Chondrocyte (in vitro differentiated cells): ENCODE data around the gene OSTM1. TPM values are rescaled to one million over a fixed set of nuclear protein-coding genes. Genes with fewer than 3 reads are reported as not detected.

ENCODE experiments used
- DNase-seq: peaks from one replicate; pipeline ENCODE4 v3.0.0; 2021; ENCODE audit warnings: mixed read lengths, low spot score
- H3K27ac Mint-ChIP-seq: one replicate; pipeline ENCODE4 v1.8.0; 2021; ENCODE audit warnings: mild to moderate bottlenecking, moderate library complexity, mixed read lengths; ENCODE audit not compliant: unreplicated experiment
- H3K27me3 Mint-ChIP-seq: 2 replicates; pipeline ENCODE4 v1.8.0; 2021; ENCODE audit warnings: low read depth, mixed read lengths
- H3K36me3 Mint-ChIP-seq: 2 replicates; pipeline ENCODE4 v1.8.0; 2021; ENCODE audit warnings: low read depth, mixed read lengths
- H3K4me1 Mint-ChIP-seq: 2 replicates; pipeline ENCODE4 v1.8.0; 2021; ENCODE audit warnings: low read depth, mild to moderate bottlenecking, mixed read lengths
- H3K4me3 Mint-ChIP-seq: one replicate; pipeline ENCODE4 v1.8.0; 2021; ENCODE audit warnings: mild to moderate bottlenecking, moderate library complexity, mixed read lengths; ENCODE audit not compliant: unreplicated experiment
- H3K9me3 Mint-ChIP-seq: 2 replicates; pipeline ENCODE4 v1.8.0; 2021; ENCODE audit warnings: low read depth, mixed read lengths
- total RNA-seq: library from RNA; stranded (reverse); gene quantifications from 3 replicates; pipeline ENCODE4 v1.2.1, GENCODE V29; 2021
- TF ChIP-seq, protein P1 (sequence below): fragments of 200-600 bp; sonication (generic); IDR thresholded peaks from 2 replicates; pipeline ENCODE4 v1.5.0; 2021; ENCODE audit warnings: antibody characterized with exemption, mild to moderate bottlenecking, moderate library complexity

OSTM1 gene
- total RNA-seq, 1 donor from 2014 or later, result 76.8 TPM

GRCh38 chr6:108102965-108103364 is 28.4 kb upstream of the OSTM1 start:
- no peak for DNase-seq
- H3K36me3 Mint-ChIP-seq, result no peaks in the 10 kb centered on the region
- peaks cover 9% of the 10 kb centered on the region for H3K27me3 Mint-ChIP-seq
- TF ChIP-seq, protein P1, sequence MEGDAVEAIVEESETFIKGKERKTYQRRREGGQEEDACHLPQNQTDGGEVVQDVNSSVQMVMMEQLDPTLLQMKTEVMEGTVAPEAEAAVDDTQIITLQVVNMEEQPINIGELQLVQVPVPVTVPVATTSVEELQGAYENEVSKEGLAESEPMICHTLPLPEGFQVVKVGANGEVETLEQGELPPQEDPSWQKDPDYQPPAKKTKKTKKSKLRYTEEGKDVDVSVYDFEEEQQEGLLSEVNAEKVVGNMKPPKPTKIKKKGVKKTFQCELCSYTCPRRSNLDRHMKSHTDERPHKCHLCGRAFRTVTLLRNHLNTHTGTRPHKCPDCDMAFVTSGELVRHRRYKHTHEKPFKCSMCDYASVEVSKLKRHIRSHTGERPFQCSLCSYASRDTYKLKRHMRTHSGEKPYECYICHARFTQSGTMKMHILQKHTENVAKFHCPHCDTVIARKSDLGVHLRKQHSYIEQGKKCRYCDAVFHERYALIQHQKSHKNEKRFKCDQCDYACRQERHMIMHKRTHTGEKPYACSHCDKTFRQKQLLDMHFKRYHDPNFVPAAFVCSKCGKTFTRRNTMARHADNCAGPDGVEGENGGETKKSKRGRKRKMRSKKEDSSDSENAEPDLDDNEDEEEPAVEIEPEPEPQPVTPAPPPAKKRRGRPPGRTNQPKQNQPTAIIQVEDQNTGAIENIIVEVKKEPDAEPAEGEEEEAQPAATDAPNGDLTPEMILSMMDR, result no peak
- H3K4me1 Mint-ChIP-seq, result no peaks in the 10 kb centered on the region
- no peak overlapping the region for H3K27ac Mint-ChIP-seq
- no peak overlapping the region for H3K4me3 Mint-ChIP-seq
- H3K9me3 Mint-ChIP-seq, result no peaks in the 10 kb centered on the region

GRCh38 chr6:108100003-108100402 is 25.5 kb upstream of the OSTM1 start:
- TF ChIP-seq, protein P1, result no peak
- H3K36me3 Mint-ChIP-seq, result no peaks in the 10 kb centered on the region

GRCh38 chr6:108097882-108098281 is 23.3 kb upstream of the OSTM1 start:
- Mint-ChIP-seq H3K27me3 (peaks cover 12% of the 10 kb centered on the region), H3K36me3 (no peaks in the 10 kb centered on the region), H3K4me3 (no peak overlapping the region), H3K27ac (no peak overlapping the region), H3K4me1 (no peaks in the 10 kb centered on the region), H3K9me3 (no peaks in the 10 kb centered on the region)
- no peak for DNase-seq
- TF ChIP-seq, protein P1, result no peak

More at GRCh38 chr6:108100003-108100402, 25.5 kb upstream of the OSTM1 start:
- H3K9me3 Mint-ChIP-seq, result no peaks in the 10 kb centered on the region
- peaks cover 12% of the 10 kb centered on the region for H3K27me3 Mint-ChIP-seq
- no peak for DNase-seq
- no peak overlapping the region for H3K27ac Mint-ChIP-seq
- no peaks in the 10 kb centered on the region for H3K4me1 Mint-ChIP-seq
- H3K4me3 Mint-ChIP-seq, result no peak overlapping the region

DNA sequence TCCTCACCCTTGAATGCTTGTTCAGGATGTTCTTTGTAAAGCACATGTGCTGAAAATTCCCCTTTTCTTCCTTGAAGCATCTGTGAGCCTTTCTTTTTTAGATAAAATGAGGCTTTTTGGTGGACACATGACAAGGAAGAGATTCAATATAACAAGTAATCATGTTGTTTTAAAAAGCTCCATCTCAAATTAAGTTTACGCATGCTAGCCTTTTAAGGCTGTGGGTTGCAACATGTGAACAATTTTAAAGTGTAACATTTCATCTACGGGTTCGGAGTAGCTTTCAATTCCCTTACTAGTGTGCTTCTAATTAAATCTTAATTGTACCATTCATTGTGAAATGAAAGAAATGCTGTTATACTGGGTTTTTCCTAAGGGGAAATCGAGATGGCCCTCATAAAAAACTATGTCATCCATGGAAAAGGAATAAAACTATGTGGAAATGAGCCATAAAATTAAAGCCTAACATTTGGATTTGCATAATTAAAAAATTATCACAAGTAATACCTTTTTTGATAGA is 19.3 kb upstream of the OSTM1 start:
- Mint-ChIP-seq H3K36me3 (no peaks in the 10 kb centered on the region), H3K4me1 (no peaks in the 10 kb centered on the region), H3K27ac (no peak overlapping the region), H3K9me3 (no peaks in the 10 kb centered on the region), H3K27me3 (peaks cover 12% of the 10 kb centered on the region), H3K4me3 (no peak overlapping the region)
- TF ChIP-seq, protein P1, result no peak
- no peak for DNase-seq

DNA sequence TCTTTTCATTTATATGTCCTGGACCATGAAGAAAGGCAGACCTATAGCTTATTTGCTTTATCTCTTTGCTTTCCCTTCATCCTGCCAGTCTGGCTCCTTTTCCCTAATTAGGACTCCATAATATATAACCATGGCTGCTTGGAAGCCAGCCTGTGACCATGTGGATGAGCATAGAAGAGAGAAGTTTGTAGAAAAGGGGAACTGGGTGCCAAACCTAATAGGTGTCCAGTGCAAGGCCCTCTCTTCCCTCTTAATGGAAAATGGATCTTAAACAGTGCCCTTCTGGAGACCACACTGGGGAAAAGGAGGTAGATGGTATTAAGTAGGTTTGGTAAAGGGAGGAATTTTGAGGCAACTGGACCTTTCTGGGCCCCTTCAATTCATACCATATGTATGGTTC is 16.7 kb upstream of the OSTM1 start:
- Mint-ChIP-seq H3K27ac (no peak overlapping the region), H3K4me3 (no peak overlapping the region), H3K4me1 (no peaks in the 10 kb centered on the region), H3K9me3 (no peaks in the 10 kb centered on the region), H3K36me3 (no peaks in the 10 kb centered on the region), H3K27me3 (peaks cover 10% of the 10 kb centered on the region)
- no peak for DNase-seq
- TF ChIP-seq, protein P1, result no peak
